A673 (cell line): ENCODE measurements around the gene EAF1. TPM values are rescaled to one million over a fixed set of nuclear protein-coding genes. Genes with fewer than 3 reads are reported as not detected.

Experiments
- BruUV-seq: library from RNA; stranded (reverse); fragments of 400-500 nt; replicated peaks from 2 replicates; lab custom pipeline; 2021; lab: Mats Ljungman, UMichigan
- CTCF ChIA-PET: fragments of 300-600 bp; sonication (Branson Sonifier 250); formaldehyde crosslinking; loops from one replicate; lab custom pipeline; 2022; ENCODE audit warnings: antibody characterized with exemption; lab: Charles Lee
- POLR2A ChIA-PET: fragments of 300-600 bp; sonication (Branson Sonifier 250); formaldehyde crosslinking; loops from one replicate; lab custom pipeline; 2022; ENCODE audit warnings: antibody characterized with exemption; ENCODE audit not compliant: low non-redundant PET; lab: Charles Lee
- DNase-seq: peaks from one replicate; pipeline ENCODE4 v3.0.0-alpha.2; 2015; ENCODE audit warnings: low spot score
- H3K27ac ChIP-seq: fragments of 200-600 bp; sonication (generic); 2 replicates; pipeline ENCODE4 v1.5.1; 2016; ENCODE audit warnings: mixed run types, low read depth, mild to moderate bottlenecking, mixed read lengths, antibody characterized with exemption, low read length; ENCODE audit not compliant: poor library complexity, severe bottlenecking
- H3K27me3 ChIP-seq: fragments of 200-600 bp; sonication (generic); replicated peaks from 2 replicates; pipeline ENCODE4 v1.6.1; 2017; ENCODE audit warnings: mixed run types, low read depth, mild to moderate bottlenecking, mixed read lengths, antibody characterized with exemption, low read length; ENCODE audit not compliant: insufficient read depth, poor library complexity
- H3K36me3 ChIP-seq: fragments of 200-600 bp; sonication (generic); 2 replicates; pipeline ENCODE4 v1.6.1; 2016; ENCODE audit warnings: mixed run types, mild to moderate bottlenecking, mixed read lengths, antibody characterized with exemption, low read length; ENCODE audit not compliant: insufficient read depth, poor library complexity, severe bottlenecking
- H3K4me1 ChIP-seq: fragments of 200-600 bp; sonication (generic); 2 replicates; pipeline ENCODE4 v1.6.1; 2017; ENCODE audit warnings: mixed run types, mild to moderate bottlenecking, mixed read lengths, antibody characterized with exemption, low read length; ENCODE audit not compliant: insufficient read depth, poor library complexity, severe bottlenecking
- H3K4me3 ChIP-seq: fragments of 200-600 bp; sonication (generic); 2 replicates; pipeline ENCODE4 v1.5.1; 2016; ENCODE audit warnings: low read depth, mixed run types, mild to moderate bottlenecking, mixed read lengths, low read length; ENCODE audit not compliant: poor library complexity, severe bottlenecking
- H3K9me3 ChIP-seq: fragments of 200-600 bp; sonication (generic); 2 replicates; pipeline ENCODE4 v1.6.1; 2016; ENCODE audit warnings: mixed run types, low read depth, mild to moderate bottlenecking, mixed read lengths, antibody characterized with exemption, low read length; ENCODE audit not compliant: poor library complexity, severe bottlenecking
- CTCF ChIP-seq: fragments of 300-800, 200-600 bp; sonication (generic); conservative IDR thresholded peaks from 2 replicates; pipeline ENCODE4 v1.5.1; 2017; ENCODE audit warnings: low read depth, mild to moderate bottlenecking, antibody characterized with exemption, low read length, moderate library complexity, mixed read lengths
- EZH2 ChIP-seq: fragments of 200-600 bp; sonication (generic); IDR thresholded peaks from 2 replicates; pipeline ENCODE4 v1.6.1; 2017; ENCODE audit warnings: borderline replicate concordance, low read depth, mild to moderate bottlenecking, mixed read lengths, antibody characterized with exemption, low read length; ENCODE audit not compliant: poor library complexity, severe bottlenecking
- intact Hi-C: fragments of 100-400 bp; cut with micrococcal nuclease; formaldehyde crosslinking; loops from one replicate; pipeline ENCODE4 v1.10.0; 2022; ENCODE audit not compliant: unreplicated experiment
- total RNA-seq: library from RNA; stranded (reverse); gene quantifications from 2 replicates; pipeline ENCODE4 v1.2.3, GENCODE V29; 2021

The EAF1 gene
- total RNA-seq, 1 experiment from 2014 or later, result 28.7 TPM

GRCh38 chr3:15429080-15429479, 1.7 kb downstream of the EAF1 start:
- Histone ChIP-seq H3K9me3 (no peaks in the 10 kb centered on the region), H3K27me3 (no peaks in the 10 kb centered on the region), H3K27ac (no peak overlapping the region), H3K36me3 (peaks cover 36% of the 10 kb centered on the region), H3K4me1 (peaks cover 10% of the 10 kb centered on the region), H3K4me3 (peak overlapping the region; percentile 79)
- intact Hi-C loops, result no loop called here
- ChIA-PET CTCF (no interaction called here), POLR2A (no interaction called here)
- BruUV-seq, result no TSS peak
- no peak for DNase-seq
- TF ChIP-seq CTCF (no peak), EZH2 (no peak)

DNA sequence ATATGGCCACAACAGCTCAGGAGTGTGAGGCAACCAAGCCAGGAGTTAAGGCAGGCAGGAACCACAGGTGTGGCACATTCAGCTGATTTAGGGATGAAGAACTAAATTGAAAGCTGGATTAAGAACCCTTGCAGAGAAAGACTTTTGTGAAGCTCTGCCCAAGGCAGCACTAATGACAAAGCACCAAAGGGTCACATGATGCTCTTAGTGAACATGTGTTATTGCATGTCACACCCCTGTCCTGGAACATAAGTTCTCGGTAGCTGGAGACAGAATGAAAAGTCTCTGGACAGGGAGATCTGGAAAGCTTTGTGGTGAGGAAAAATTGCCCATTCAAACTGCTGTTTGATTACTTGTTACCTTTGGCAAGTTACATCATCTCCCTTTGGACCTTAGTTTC, 3.2 kb downstream of the EAF1 start:
- no peak overlapping the region for H3K27ac ChIP-seq
- CTCF ChIA-PET, result no interaction called here
- TF ChIP-seq EZH2, result no peak
- TF ChIP-seq CTCF, result no peak
- H3K4me3 ChIP-seq, result no peak overlapping the region
- no peak for DNase-seq
- H3K36me3 ChIP-seq, result peaks cover 42% of the 10 kb centered on the region
- BruUV-seq, result no TSS peak
- H3K27me3 ChIP-seq, result no peaks in the 10 kb centered on the region
- no peaks in the 10 kb centered on the region for H3K9me3 ChIP-seq
- POLR2A ChIA-PET, result no interaction called here
- intact Hi-C loops, result no loop called here
- peaks cover 10% of the 10 kb centered on the region for H3K4me1 ChIP-seq

DNA sequence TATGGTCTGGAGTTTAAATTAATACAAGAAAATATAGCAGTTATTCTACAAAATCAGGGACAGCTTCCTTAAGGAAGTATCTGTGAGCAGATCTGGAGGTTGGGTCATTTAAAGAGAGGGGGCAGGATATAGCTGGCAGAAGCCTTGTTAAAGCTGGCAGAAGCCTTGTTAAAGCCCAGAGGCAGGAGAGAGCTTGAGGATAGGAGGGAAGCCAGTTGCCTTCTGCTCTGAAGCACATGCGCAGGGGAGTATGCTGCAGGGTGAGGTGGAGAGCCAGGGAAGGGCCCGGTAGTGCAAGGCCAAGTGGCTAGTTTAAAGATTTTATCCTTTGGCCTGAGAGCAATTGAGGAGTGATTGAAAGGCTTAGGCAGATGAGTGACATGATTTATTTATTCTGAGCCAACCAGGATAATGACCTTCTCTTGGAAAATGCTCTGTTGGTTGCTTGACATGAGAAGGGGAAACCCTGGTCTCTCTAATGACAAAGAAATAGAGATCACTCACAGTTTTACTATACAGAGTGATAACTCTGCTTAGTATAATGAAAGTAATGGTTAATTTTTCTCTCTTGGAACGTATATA, 3.9 kb downstream of the EAF1 start:
- intact Hi-C loops, result no loop called here
- Histone ChIP-seq H3K27me3 (no peaks in the 10 kb centered on the region), H3K4me1 (peaks cover 10% of the 10 kb centered on the region), H3K4me3 (no peak overlapping the region), H3K27ac (no peak overlapping the region), H3K36me3 (peaks cover 49% of the 10 kb centered on the region), H3K9me3 (no peaks in the 10 kb centered on the region)
- ChIA-PET POLR2A (no interaction called here), CTCF (no interaction called here)
- no TSS peak for BruUV-seq
- TF ChIP-seq CTCF, result no peak
- no peak for DNase-seq
